Caco-2 (cell line): Measurements from ENCODE around the gene OVOL1. TPM values are rescaled to one million over a fixed set of nuclear protein-coding genes. Genes with fewer than 3 reads are reported as not detected.

ENCODE experiments used
- BruUV-seq: library from RNA; stranded (reverse); fragments of 400-500 nt; replicated peaks from 2 replicates; lab custom pipeline; 2021; lab: Mats Ljungman, UMichigan
- CTCF ChIA-PET: fragments of 300-600 bp; sonication (Branson Sonifier 250); formaldehyde crosslinking; loops from one replicate; lab custom pipeline; 2022; ENCODE audit warnings: antibody characterized with exemption; lab: Charles Lee
- POLR2A ChIA-PET: fragments of 300-600 bp; sonication (Branson Sonifier 250); formaldehyde crosslinking; loops from one replicate; lab custom pipeline; 2022; ENCODE audit warnings: antibody characterized with exemption; lab: Charles Lee
- DNase-seq, 2 experiments: peaks; one replicate each; pipeline versions ENCODE4 v3.0.0 to v3.0.0-alpha.2; 2020 to 2022
- H3K27me3 ChIP-seq: replicated peaks from 2 replicates; pipeline ENCODE4 v1.6.0; 2011; ENCODE audit warnings: low read length; ENCODE audit not compliant: control insufficient read depth, insufficient read depth
- H3K36me3 ChIP-seq: 2 replicates; pipeline ENCODE4 v1.5.1; 2011; ENCODE audit warnings: low read length; ENCODE audit not compliant: control insufficient read depth, insufficient read depth
- H3K4me1 ChIP-seq: fragments of 250-450 bp; sonication (Bioruptor Pico); 2 replicates; pipeline ENCODE4 v1.5.1; 2020; ENCODE audit warnings: mild to moderate bottlenecking
- H3K4me3 ChIP-seq: 2 replicates; pipeline ENCODE4 v1.5.1; 2011; ENCODE audit warnings: low read depth, mild to moderate bottlenecking, control low read depth, low read length
- H3K9me3 ChIP-seq: fragments of 250-450 bp; sonication (Bioruptor Pico); 2 replicates; pipeline ENCODE4 v1.5.1; 2020; ENCODE audit warnings: mild to moderate bottlenecking, moderate library complexity
- H3K27ac Mint-ChIP-seq: one replicate; pipeline ENCODE4 v1.8.0; 2022; ENCODE audit warnings: mixed read lengths; ENCODE audit not compliant: unreplicated experiment
- H3K27me3 Mint-ChIP-seq: one replicate; pipeline ENCODE4 v1.8.0; 2022; ENCODE audit warnings: mixed read lengths; ENCODE audit not compliant: insufficient read depth, unreplicated experiment
- H3K36me3 Mint-ChIP-seq: one replicate; pipeline ENCODE4 v1.8.0; 2022; ENCODE audit warnings: mild to moderate bottlenecking, mixed read lengths; ENCODE audit not compliant: insufficient read depth, unreplicated experiment
- H3K4me1 Mint-ChIP-seq: one replicate; pipeline ENCODE4 v1.8.0; 2022; ENCODE audit warnings: low read depth, mixed read lengths; ENCODE audit not compliant: unreplicated experiment
- H3K4me3 Mint-ChIP-seq: one replicate; pipeline ENCODE4 v1.8.0; 2022; ENCODE audit warnings: mild to moderate bottlenecking, moderate library complexity, mixed read lengths; ENCODE audit not compliant: unreplicated experiment
- H3K9me3 Mint-ChIP-seq: one replicate; pipeline ENCODE4 v1.8.0; 2022; ENCODE audit warnings: mixed read lengths; ENCODE audit not compliant: unreplicated experiment
- intact Hi-C: fragments of 100-400 bp; cut with micrococcal nuclease; formaldehyde crosslinking; loops from one replicate; pipeline ENCODE4 v1.10.0; 2022; ENCODE audit not compliant: unreplicated experiment
- total RNA-seq: library from RNA; stranded (reverse); gene quantifications from 2 replicates; pipeline ENCODE4 v1.2.3, GENCODE V29; 2022
- TF ChIP-seq, protein P1 (sequence below), 2 experiments: fragments of 200-600 bp in 1 of 2; IDR thresholded peaks; 1 replicate in 1 of 2; 2 replicates in 1 of 2; pipeline versions ENCODE4 v1.5.1 to v1.8.0; 2011 to 2022; ENCODE audit warnings: antibody characterized with exemption in 1 of 2, control low read depth in 1 of 2, inconsistent platforms in 1 of 2, low read depth in 1 of 2, low read length in 1 of 2, mild to moderate bottlenecking in 1 of 2, moderate library complexity in 1 of 2; ENCODE audit not compliant: insufficient read depth in 1 of 2, severe bottlenecking in 1 of 2, unreplicated experiment in 1 of 2

OVOL1 gene
- total RNA-seq, 1 experiment from 2014 or later = 21.2 TPM

DNA sequence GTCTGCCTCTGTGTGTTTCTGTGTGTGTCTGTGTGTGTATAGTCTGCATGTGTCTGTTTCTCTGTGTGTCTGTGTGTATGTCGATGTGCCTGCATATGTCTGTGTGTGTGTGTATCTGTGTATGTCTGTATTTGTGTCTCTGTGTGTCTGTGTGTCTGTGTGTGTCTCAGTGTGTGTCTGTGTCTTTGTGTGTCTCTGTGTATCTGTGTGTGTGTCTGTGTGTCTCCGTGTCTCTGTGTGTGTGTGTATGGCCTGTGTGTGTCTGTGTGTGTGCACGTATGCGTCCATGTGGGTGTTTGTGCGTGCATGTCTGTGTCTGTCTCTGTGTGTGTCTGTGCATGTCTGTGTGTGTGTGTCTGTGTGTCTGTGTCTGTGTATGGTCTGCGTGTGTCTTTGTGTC, 47.3 kb downstream of the OVOL1 start:
- Histone ChIP-seq H3K36me3 (no peaks in the 10 kb centered on the region), H3K9me3 (0 out of 2 replicates have a peak, but pooled peaks cover 3% of the 10 kb centered on the region), H3K4me1 (no peaks in the 10 kb centered on the region), H3K4me3 (no peak overlapping the region), H3K27me3 (no peaks in the 10 kb centered on the region)
- BruUV-seq = no TSS peak
- no peak for DNase-seq
- H3K4me1 Mint-ChIP-seq = no peaks in the 10 kb centered on the region
- no peaks in the 10 kb centered on the region for H3K36me3 Mint-ChIP-seq
- H3K9me3 Mint-ChIP-seq = no peaks in the 10 kb centered on the region
- CTCF ChIA-PET = no interaction called here
- POLR2A ChIA-PET = no interaction called here
- no peak overlapping the region for H3K4me3 Mint-ChIP-seq
- peaks cover 3% of the 10 kb centered on the region for H3K27me3 Mint-ChIP-seq
- TF ChIP-seq, protein P1, sequence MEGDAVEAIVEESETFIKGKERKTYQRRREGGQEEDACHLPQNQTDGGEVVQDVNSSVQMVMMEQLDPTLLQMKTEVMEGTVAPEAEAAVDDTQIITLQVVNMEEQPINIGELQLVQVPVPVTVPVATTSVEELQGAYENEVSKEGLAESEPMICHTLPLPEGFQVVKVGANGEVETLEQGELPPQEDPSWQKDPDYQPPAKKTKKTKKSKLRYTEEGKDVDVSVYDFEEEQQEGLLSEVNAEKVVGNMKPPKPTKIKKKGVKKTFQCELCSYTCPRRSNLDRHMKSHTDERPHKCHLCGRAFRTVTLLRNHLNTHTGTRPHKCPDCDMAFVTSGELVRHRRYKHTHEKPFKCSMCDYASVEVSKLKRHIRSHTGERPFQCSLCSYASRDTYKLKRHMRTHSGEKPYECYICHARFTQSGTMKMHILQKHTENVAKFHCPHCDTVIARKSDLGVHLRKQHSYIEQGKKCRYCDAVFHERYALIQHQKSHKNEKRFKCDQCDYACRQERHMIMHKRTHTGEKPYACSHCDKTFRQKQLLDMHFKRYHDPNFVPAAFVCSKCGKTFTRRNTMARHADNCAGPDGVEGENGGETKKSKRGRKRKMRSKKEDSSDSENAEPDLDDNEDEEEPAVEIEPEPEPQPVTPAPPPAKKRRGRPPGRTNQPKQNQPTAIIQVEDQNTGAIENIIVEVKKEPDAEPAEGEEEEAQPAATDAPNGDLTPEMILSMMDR (IDR thresholded peaks at IDR 0.05; ENCODE audit: insufficient read depth in 1 of 2, low read depth in 1 of 2, low read length in 1 of 2, severe bottlenecking in 1 of 2, unreplicated experiment in 1 of 2) = no peak
- intact Hi-C loops = no loop called here
- H3K27ac Mint-ChIP-seq = no peak overlapping the region

- no TSS peak for BruUV-seq
- H3K9me3 Mint-ChIP-seq = no peaks in the 10 kb centered on the region
- peaks cover 13% of the 10 kb centered on the region for H3K4me1 Mint-ChIP-seq
- no peaks in the 10 kb centered on the region for H3K36me3 ChIP-seq
- CTCF ChIA-PET = no interaction called here
- H3K4me3 Mint-ChIP-seq = no peak overlapping the region
- no peaks in the 10 kb centered on the region for H3K27me3 Mint-ChIP-seq
- TF ChIP-seq, protein P1 (IDR thresholded peaks at IDR 0.05; ENCODE audit: insufficient read depth in 1 of 2, low read depth in 1 of 2, low read length in 1 of 2, severe bottlenecking in 1 of 2, unreplicated experiment in 1 of 2) = no peak
- peaks cover 19% of the 10 kb centered on the region for H3K4me1 ChIP-seq
- H3K9me3 ChIP-seq = 0 out of 2 replicates have a peak, but pooled peaks cover 3% of the 10 kb centered on the region
- H3K27ac Mint-ChIP-seq = no peak overlapping the region
- no peak overlapping the region for H3K4me3 ChIP-seq
- H3K27me3 ChIP-seq = no peaks in the 10 kb centered on the region
- H3K36me3 Mint-ChIP-seq = peaks cover 15% of the 10 kb centered on the region
- no peak for DNase-seq
- intact Hi-C loops = no loop called here
- POLR2A ChIA-PET = no interaction called here
These were observed 55.3 kb downstream of the OVOL1 start for GRCh38 chr11:65842144-65842543.

- Mint-ChIP-seq H3K27me3 (no peaks in the 10 kb centered on the region), H3K4me3 (no peak overlapping the region), H3K4me1 (peaks cover 13% of the 10 kb centered on the region), H3K9me3 (no peaks in the 10 kb centered on the region), H3K36me3 (peaks cover 15% of the 10 kb centered on the region), H3K27ac (no peak overlapping the region)
- H3K9me3 ChIP-seq = no peaks in the 10 kb centered on the region
- intact Hi-C loops = no loop called here
- H3K27me3 ChIP-seq = no peaks in the 10 kb centered on the region
- ChIA-PET CTCF (interaction anchor here (0.5 to 2.3 kb wide), 7 partner anchors 12 to 568 kb away, joined by 3 to 19 read pairs (median 5); partner anchors contain the start of genes FIBP and MUS81), POLR2A (interaction anchor here (0.9 to 1.3 kb wide), 3 partner anchors 13 to 16 kb away, joined by 3 to 7 read pairs (median 6); partner anchors contain the start of gene MUS81)
- no TSS peak for BruUV-seq
- TF ChIP-seq, protein P1 (IDR thresholded peaks at IDR 0.05; ENCODE audit: insufficient read depth in 1 of 2, low read depth in 1 of 2, low read length in 1 of 2, severe bottlenecking in 1 of 2, unreplicated experiment in 1 of 2) = no peak
- H3K4me3 ChIP-seq = no peak overlapping the region
- peak in 1 of 2 experiments; percentile 55 for DNase-seq
- no peaks in the 10 kb centered on the region for H3K36me3 ChIP-seq
- H3K4me1 ChIP-seq = peaks cover 19% of the 10 kb centered on the region
These were observed 56.9 kb downstream of the OVOL1 start for GRCh38 chr11:65843811-65844210.
